ENCODE results near the gene CCDC15. TPM values are rescaled to one million over a fixed set of nuclear protein-coding genes. Genes with fewer than 3 reads are reported as not detected.

Gene CCDC15
- total and polyA plus RNA-seq, 4 experiments from 2014 or later = 0.48 to 2.7 (median 2.1) TPM

- H3K9me3 ChIP-seq (ENCODE audit: control insufficient read depth in 1 of 2, low read length in 2 of 2) = no peaks in the 10 kb centered on the region
- Mint-ChIP-seq H3K4me3 (peak overlapping the region in 6 of 8 donors; percentile 10 to 74 (median 28)), H3K4me1 (peaks cover 15 to 28% (median 22%) of the 10 kb centered on the region in 4 donors), H3K36me3 (no peaks in the 10 kb centered on the region), H3K27me3 (peaks cover 0 to 5% of the 10 kb centered on the region in 2 donors), H3K27ac (peak overlapping the region in 1 of 7 donors; percentile 36), H3K9me3 (no peaks in the 10 kb centered on the region)
- no peak overlapping the region for H3K4me3 ChIP-seq (ENCODE audit: low read length in 2 of 2)
- POLR2A ChIA-PET (ENCODE audit: partially characterized antibody) = interaction anchor here (1.0 to 3.5 kb wide), 4 partner anchors 31 to 192 kb away, joined by 4 to 17 read pairs (median 9); partner anchors contain the start of genes CCDC15 and TMEM218
- no peaks in the 10 kb centered on the region for H3K36me3 ChIP-seq (ENCODE audit: insufficient read depth, low read length)
- DNase-seq = no peak
- no peaks in the 10 kb centered on the region for H3K27me3 ChIP-seq (ENCODE audit: insufficient read depth, low read length)
- CTCF ChIA-PET (ENCODE audit: partially characterized antibody) = interaction anchor here (0.7 to 1.8 kb wide), 4 partner anchors 15 to 509 kb away, joined by 3 to 8 read pairs (median 4); partner anchors contain the start of gene CCDC15
- no peak overlapping the region for H3K27ac ChIP-seq (ENCODE audit: low read depth, low read length)
- intact Hi-C loops (cut with micrococcal nuclease) = loop anchor here (2.0 kb wide), 2 partner anchors 31 to 43 kb away; no protein-coding TSS in a partner anchor
- peaks cover 14% of the 10 kb centered on the region for H3K4me1 ChIP-seq (ENCODE audit: insufficient read depth, low read length)
These were observed 34.1 kb upstream of the CCDC15 start for GRCh38 chr11:124919898-124920297.

DNA sequence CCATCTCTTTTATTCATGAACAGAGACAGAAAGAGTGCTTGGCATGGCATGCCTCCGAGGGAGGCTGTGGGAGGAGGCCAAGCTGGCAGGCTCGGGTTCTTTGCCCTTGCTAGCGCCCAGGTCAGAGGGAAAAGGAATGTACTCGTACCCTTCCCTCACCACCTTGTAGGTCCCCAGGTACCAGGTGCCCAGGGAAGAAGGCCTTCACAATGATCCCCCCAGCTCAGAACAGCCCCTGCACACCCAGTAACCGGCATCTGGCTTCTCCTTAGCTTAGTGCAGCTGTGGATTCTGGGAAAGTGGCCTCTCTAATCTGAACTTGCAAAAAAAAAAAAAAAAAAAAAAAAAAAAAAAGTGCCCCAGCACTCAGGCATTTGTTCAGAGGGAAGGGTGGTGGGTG, 33.6 kb upstream of the CCDC15 start:
- Mint-ChIP-seq H3K27me3 (peaks cover 0 to 5% of the 10 kb centered on the region in 2 donors), H3K27ac (peak overlapping the region in 1 of 7 donors; percentile 47), H3K36me3 (no peaks in the 10 kb centered on the region), H3K9me3 (no peaks in the 10 kb centered on the region), H3K4me3 (peak overlapping the region in 7 of 8 donors; percentile 74 to 88 (median 79)), H3K4me1 (peaks cover 15 to 28% (median 23%) of the 10 kb centered on the region in 4 donors)
- ChIA-PET CTCF (ENCODE audit: partially characterized antibody) (interaction anchor here (0.7 to 1.8 kb wide), 4 partner anchors 14 to 509 kb away, joined by 3 to 8 read pairs (median 4); partner anchors contain the start of gene CCDC15), POLR2A (ENCODE audit: partially characterized antibody) (interaction anchor here (1.0 to 3.5 kb wide), 5 partner anchors 30 to 191 kb away, joined by 4 to 17 read pairs (median 10); partner anchors contain the start of genes CCDC15 and TMEM218)
- Histone ChIP-seq H3K4me3 (ENCODE audit: low read length in 2 of 2) (peak overlapping the region in 1 of 2 donors; percentile 62), H3K36me3 (ENCODE audit: insufficient read depth, low read length) (no peaks in the 10 kb centered on the region), H3K27ac (ENCODE audit: low read depth, low read length) (no peak overlapping the region), H3K4me1 (ENCODE audit: insufficient read depth, low read length) (peaks cover 14% of the 10 kb centered on the region), H3K9me3 (ENCODE audit: control insufficient read depth in 1 of 2, low read length in 2 of 2) (no peaks in the 10 kb centered on the region), H3K27me3 (ENCODE audit: insufficient read depth, low read length) (no peaks in the 10 kb centered on the region)
- no peak for DNase-seq
- intact Hi-C loops (cut with micrococcal nuclease) = loop anchor here (2.0 kb wide), 2 partner anchors 30 to 44 kb away; no protein-coding TSS in a partner anchor

- ChIA-PET POLR2A (ENCODE audit: partially characterized antibody) (interaction anchor here (1.0 to 3.5 kb wide), 5 partner anchors 30 to 191 kb away, joined by 4 to 17 read pairs (median 10); partner anchors contain the start of genes CCDC15 and TMEM218), CTCF (ENCODE audit: partially characterized antibody) (interaction anchor here (1.1 to 1.8 kb wide), 4 partner anchors 13 to 508 kb away, joined by 3 to 8 read pairs (median 4); partner anchors contain the start of gene CCDC15)
- intact Hi-C loops (cut with micrococcal nuclease) = loop anchor here (2.0 kb wide), 2 partner anchors 30 to 44 kb away; no protein-coding TSS in a partner anchor
- peak; percentile 68 to 78 (median 71) for DNase-seq
- H3K27me3 Mint-ChIP-seq = peaks cover 0 to 3% of the 10 kb centered on the region in 2 donors
- peaks cover 14% of the 10 kb centered on the region for H3K4me1 ChIP-seq (ENCODE audit: insufficient read depth, low read length)
- peak overlapping the region in 4 of 7 donors; percentile 47 to 65 (median 53) for H3K27ac Mint-ChIP-seq
- H3K4me1 Mint-ChIP-seq = peaks cover 15 to 28% (median 23%) of the 10 kb centered on the region in 4 donors
- H3K27me3 ChIP-seq (ENCODE audit: insufficient read depth, low read length) = no peaks in the 10 kb centered on the region
- no peak overlapping the region for H3K27ac ChIP-seq (ENCODE audit: low read depth, low read length)
- H3K9me3 ChIP-seq (ENCODE audit: control insufficient read depth in 1 of 2, low read length in 2 of 2) = no peaks in the 10 kb centered on the region
- peak overlapping the region in 1 of 2 donors; percentile 62 for H3K4me3 ChIP-seq (ENCODE audit: low read length in 2 of 2)
- no peaks in the 10 kb centered on the region for H3K36me3 ChIP-seq (ENCODE audit: insufficient read depth, low read length)
- H3K36me3 Mint-ChIP-seq = no peaks in the 10 kb centered on the region
- peak overlapping the region; percentile 74 to 88 (median 80) for H3K4me3 Mint-ChIP-seq
- H3K9me3 Mint-ChIP-seq = no peaks in the 10 kb centered on the region
These were observed 33.0 kb upstream of the CCDC15 start for GRCh38 chr11:124920870-124921609.

- no peak overlapping the region for H3K27ac ChIP-seq (ENCODE audit: low read depth, low read length)
- Mint-ChIP-seq H3K27me3 (peaks cover 0 to 3% of the 10 kb centered on the region in 2 donors), H3K4me1 (peaks cover 15 to 28% (median 23%) of the 10 kb centered on the region in 4 donors), H3K27ac (peak overlapping the region in 2 of 7 donors; percentile 9 to 60), H3K9me3 (no peaks in the 10 kb centered on the region), H3K36me3 (no peaks in the 10 kb centered on the region), H3K4me3 (peak overlapping the region in 4 of 8 donors; percentile 2 to 69 (median 52))
- intact Hi-C loops (cut with micrococcal nuclease) = no loop called here
- no peak for DNase-seq
- CTCF ChIA-PET (ENCODE audit: partially characterized antibody) = interaction anchor here (1.3 to 1.5 kb wide), 2 partner anchors 19 to 47 kb away, joined by 3 to 4 read pairs; no protein-coding TSS in a partner anchor
- H3K4me3 ChIP-seq (ENCODE audit: low read length in 2 of 2) = no peak overlapping the region
- no peaks in the 10 kb centered on the region for H3K27me3 ChIP-seq (ENCODE audit: insufficient read depth, low read length)
- no peaks in the 10 kb centered on the region for H3K9me3 ChIP-seq (ENCODE audit: control insufficient read depth in 1 of 2, low read length in 2 of 2)
- POLR2A ChIA-PET (ENCODE audit: partially characterized antibody) = interaction anchor here (2.2 kb wide), 1 partner anchor 31 kb away, joined by 5 read pairs; the partner anchor contains the start of gene CCDC15
- H3K4me1 ChIP-seq (ENCODE audit: insufficient read depth, low read length) = peaks cover 14% of the 10 kb centered on the region
- H3K36me3 ChIP-seq (ENCODE audit: insufficient read depth, low read length) = no peaks in the 10 kb centered on the region
These were observed 31.2 kb upstream of the CCDC15 start for GRCh38 chr11:124922831-124923230.

- Histone ChIP-seq H3K27ac (ENCODE audit: low read depth, low read length) (no peak overlapping the region), H3K4me3 (ENCODE audit: low read length in 2 of 2) (no peak overlapping the region), H3K36me3 (ENCODE audit: insufficient read depth, low read length) (no peaks in the 10 kb centered on the region), H3K27me3 (ENCODE audit: insufficient read depth, low read length) (no peaks in the 10 kb centered on the region), H3K4me1 (ENCODE audit: insufficient read depth, low read length) (peaks cover 14% of the 10 kb centered on the region), H3K9me3 (ENCODE audit: control insufficient read depth in 1 of 2, low read length in 2 of 2) (no peaks in the 10 kb centered on the region)
- Mint-ChIP-seq H3K27ac (peak overlapping the region in 1 of 7 donors; percentile 9), H3K9me3 (no peaks in the 10 kb centered on the region), H3K4me3 (peak overlapping the region in 4 of 8 donors; percentile 2 to 69 (median 52)), H3K36me3 (no peaks in the 10 kb centered on the region), H3K27me3 (peaks cover 0 to 3% of the 10 kb centered on the region in 2 donors), H3K4me1 (peaks cover 15 to 28% (median 23%) of the 10 kb centered on the region in 4 donors)
- ChIA-PET CTCF (ENCODE audit: partially characterized antibody) (interaction anchor here (1.3 to 1.5 kb wide), 2 partner anchors 19 to 47 kb away, joined by 3 to 4 read pairs; no protein-coding TSS in a partner anchor), POLR2A (ENCODE audit: partially characterized antibody) (interaction anchor here (2.2 kb wide), 1 partner anchor 30 kb away, joined by 5 read pairs; the partner anchor contains the start of gene CCDC15)
- intact Hi-C loops (cut with micrococcal nuclease) = no loop called here
- DNase-seq = peak in 2 of 5 donors; percentile 13 to 14
These were observed 30.7 kb upstream of the CCDC15 start for GRCh38 chr11:124923296-124923695.

GRCh38 chr11:124928942-124929665, 24.9 kb upstream of the CCDC15 start:
- Histone ChIP-seq H3K27ac (ENCODE audit: low read depth, low read length) (no peak overlapping the region), H3K9me3 (ENCODE audit: control insufficient read depth in 1 of 2, low read length in 2 of 2) (no peaks in the 10 kb centered on the region), H3K36me3 (ENCODE audit: insufficient read depth, low read length) (no peaks in the 10 kb centered on the region), H3K27me3 (ENCODE audit: insufficient read depth, low read length) (no peaks in the 10 kb centered on the region), H3K4me1 (ENCODE audit: insufficient read depth, low read length) (no peaks in the 10 kb centered on the region), H3K4me3 (ENCODE audit: low read length in 2 of 2) (no peak overlapping the region)
- Mint-ChIP-seq H3K27ac (peak overlapping the region in 1 of 7 donors; percentile 38), H3K27me3 (no peaks in the 10 kb centered on the region), H3K9me3 (no peaks in the 10 kb centered on the region), H3K4me3 (no peak overlapping the region), H3K4me1 (peaks cover under 1 to 12% (median 5%) of the 10 kb centered on the region in 4 donors), H3K36me3 (no peaks in the 10 kb centered on the region)
- DNase-seq = no peak
- intact Hi-C loops (cut with micrococcal nuclease) = no loop called here
- POLR2A ChIA-PET (ENCODE audit: partially characterized antibody) = no interaction called here
- CTCF ChIA-PET (ENCODE audit: partially characterized antibody) = interaction anchor here (1.3 kb wide), 1 partner anchor 9 kb away, joined by 3 read pairs; no protein-coding TSS in a partner anchor

Measured in CD4-positive, alpha-beta memory T cell (primary cell).